ENCODE data around the gene PDK1.

PDK1 gene

GRCh38 chr2:172612051-172612450, 56.2 kb downstream of the PDK1 start:
- Histone ChIP-seq H3K9me3 (ENCODE audit: control insufficient read depth in 1 of 2, low read length in 2 of 2) (no peaks in the 10 kb centered on the region), H3K27ac (ENCODE audit: low read depth, low read length) (no peak overlapping the region), H3K36me3 (ENCODE audit: control insufficient read depth in 1 of 2, insufficient read depth in 2 of 2, low read length in 2 of 2) (peaks cover 0 to 3% of the 10 kb centered on the region in 2 donors), H3K4me3 (ENCODE audit: low read depth in 1 of 2, low read length in 2 of 2) (no peak overlapping the region), H3K4me1 (ENCODE audit: control insufficient read depth in 1 of 2, insufficient read depth in 2 of 2, low read length in 2 of 2) (peaks cover 9% of the 10 kb centered on the region in 2 donors), H3K9ac (ENCODE audit: low read depth in 1 of 2, low read length in 2 of 2) (no peak overlapping the region), H3K27me3 (ENCODE audit: control insufficient read depth in 1 of 2, insufficient read depth in 2 of 2, low read length in 2 of 2) (no peaks in the 10 kb centered on the region)

GRCh38 chr2:172613040-172613439, 57.1 kb downstream of the PDK1 start:
- Histone ChIP-seq H3K9me3 (ENCODE audit: control insufficient read depth in 1 of 2, low read length in 2 of 2) (no peaks in the 10 kb centered on the region), H3K4me3 (ENCODE audit: low read depth in 1 of 2, low read length in 2 of 2) (no peak overlapping the region), H3K4me1 (ENCODE audit: control insufficient read depth in 1 of 2, insufficient read depth in 2 of 2, low read length in 2 of 2) (peaks cover 9% of the 10 kb centered on the region in 2 donors), H3K9ac (ENCODE audit: low read depth in 1 of 2, low read length in 2 of 2) (no peak overlapping the region), H3K27ac (ENCODE audit: low read depth, low read length) (no peak overlapping the region), H3K27me3 (ENCODE audit: control insufficient read depth in 1 of 2, insufficient read depth in 2 of 2, low read length in 2 of 2) (no peaks in the 10 kb centered on the region), H3K36me3 (ENCODE audit: control insufficient read depth in 1 of 2, insufficient read depth in 2 of 2, low read length in 2 of 2) (peaks cover 0 to 3% of the 10 kb centered on the region in 2 donors)

GRCh38 chr2:172613615-172614231, 57.8 kb downstream of the PDK1 start:
- H3K27ac ChIP-seq (ENCODE audit: low read depth, low read length): no peak overlapping the region
- no peak overlapping the region for H3K9ac ChIP-seq (ENCODE audit: low read depth in 1 of 2, low read length in 2 of 2)
- peaks cover 0 to 3% of the 10 kb centered on the region in 2 donors for H3K36me3 ChIP-seq (ENCODE audit: control insufficient read depth in 1 of 2, insufficient read depth in 2 of 2, low read length in 2 of 2)
- H3K4me3 ChIP-seq (ENCODE audit: low read depth in 1 of 2, low read length in 2 of 2): no peak overlapping the region
- no peaks in the 10 kb centered on the region for H3K9me3 ChIP-seq (ENCODE audit: control insufficient read depth in 1 of 2, low read length in 2 of 2)
- no peaks in the 10 kb centered on the region for H3K27me3 ChIP-seq (ENCODE audit: control insufficient read depth in 1 of 2, insufficient read depth in 2 of 2, low read length in 2 of 2)
- peaks cover 9% of the 10 kb centered on the region in 2 donors for H3K4me1 ChIP-seq (ENCODE audit: control insufficient read depth in 1 of 2, insufficient read depth in 2 of 2, low read length in 2 of 2)

GRCh38 chr2:172614932-172615331, 59.0 kb downstream of the PDK1 start:
- peaks cover 0 to 3% of the 10 kb centered on the region in 2 donors for H3K36me3 ChIP-seq (ENCODE audit: control insufficient read depth in 1 of 2, insufficient read depth in 2 of 2, low read length in 2 of 2)
- peaks cover 9% of the 10 kb centered on the region in 2 donors for H3K4me1 ChIP-seq (ENCODE audit: control insufficient read depth in 1 of 2, insufficient read depth in 2 of 2, low read length in 2 of 2)
- no peak overlapping the region for H3K27ac ChIP-seq (ENCODE audit: low read depth, low read length)
- H3K9me3 ChIP-seq (ENCODE audit: control insufficient read depth in 1 of 2, low read length in 2 of 2): no peaks in the 10 kb centered on the region
- H3K4me3 ChIP-seq (ENCODE audit: low read depth in 1 of 2, low read length in 2 of 2): no peak overlapping the region
- no peak overlapping the region for H3K9ac ChIP-seq (ENCODE audit: low read depth in 1 of 2, low read length in 2 of 2)
- no peaks in the 10 kb centered on the region for H3K27me3 ChIP-seq (ENCODE audit: control insufficient read depth in 1 of 2, insufficient read depth in 2 of 2, low read length in 2 of 2)

- Histone ChIP-seq H3K27me3 (ENCODE audit: control insufficient read depth in 1 of 2, insufficient read depth in 2 of 2, low read length in 2 of 2) (no peaks in the 10 kb centered on the region), H3K27ac (ENCODE audit: low read depth, low read length) (no peak overlapping the region), H3K4me1 (ENCODE audit: control insufficient read depth in 1 of 2, insufficient read depth in 2 of 2, low read length in 2 of 2) (peaks cover 9% of the 10 kb centered on the region in 2 donors), H3K9ac (ENCODE audit: low read depth in 1 of 2, low read length in 2 of 2) (no peak overlapping the region), H3K36me3 (ENCODE audit: control insufficient read depth in 1 of 2, insufficient read depth in 2 of 2, low read length in 2 of 2) (peaks cover 0 to 3% of the 10 kb centered on the region in 2 donors), H3K4me3 (ENCODE audit: low read depth in 1 of 2, low read length in 2 of 2) (no peak overlapping the region), H3K9me3 (ENCODE audit: control insufficient read depth in 1 of 2, low read length in 2 of 2) (no peaks in the 10 kb centered on the region)
Observed at GRCh38 chr2:172615727-172616261, 59.9 kb downstream of the PDK1 start.

- peaks cover 9% of the 10 kb centered on the region in 2 donors for H3K4me1 ChIP-seq (ENCODE audit: control insufficient read depth in 1 of 2, insufficient read depth in 2 of 2, low read length in 2 of 2)
- peaks cover 0 to 3% of the 10 kb centered on the region in 2 donors for H3K36me3 ChIP-seq (ENCODE audit: control insufficient read depth in 1 of 2, insufficient read depth in 2 of 2, low read length in 2 of 2)
- no peak overlapping the region for H3K4me3 ChIP-seq (ENCODE audit: low read depth in 1 of 2, low read length in 2 of 2)
- no peak overlapping the region for H3K9ac ChIP-seq (ENCODE audit: low read depth in 1 of 2, low read length in 2 of 2)
- no peaks in the 10 kb centered on the region for H3K27me3 ChIP-seq (ENCODE audit: control insufficient read depth in 1 of 2, insufficient read depth in 2 of 2, low read length in 2 of 2)
- H3K27ac ChIP-seq (ENCODE audit: low read depth, low read length): no peak overlapping the region
- no peaks in the 10 kb centered on the region for H3K9me3 ChIP-seq (ENCODE audit: control insufficient read depth in 1 of 2, low read length in 2 of 2)
Observed at GRCh38 chr2:172617115-172617514, 61.2 kb downstream of the PDK1 start.

- Histone ChIP-seq H3K27me3 (ENCODE audit: control insufficient read depth in 1 of 2, insufficient read depth in 2 of 2, low read length in 2 of 2) (no peaks in the 10 kb centered on the region), H3K27ac (ENCODE audit: low read depth, low read length) (no peak overlapping the region), H3K4me3 (ENCODE audit: low read depth in 1 of 2, low read length in 2 of 2) (no peak overlapping the region), H3K4me1 (ENCODE audit: control insufficient read depth in 1 of 2, insufficient read depth in 2 of 2, low read length in 2 of 2) (peaks cover 4 to 14% of the 10 kb centered on the region in 2 donors), H3K9ac (ENCODE audit: low read depth in 1 of 2, low read length in 2 of 2) (no peak overlapping the region), H3K36me3 (ENCODE audit: control insufficient read depth in 1 of 2, insufficient read depth in 2 of 2, low read length in 2 of 2) (no peaks in the 10 kb centered on the region), H3K9me3 (ENCODE audit: control insufficient read depth in 1 of 2, low read length in 2 of 2) (no peaks in the 10 kb centered on the region)
Observed at GRCh38 chr2:172623249-172623965, 67.5 kb downstream of the PDK1 start.

- no peaks in the 10 kb centered on the region for H3K36me3 ChIP-seq (ENCODE audit: control insufficient read depth in 1 of 2, insufficient read depth in 2 of 2, low read length in 2 of 2)
- H3K4me3 ChIP-seq (ENCODE audit: low read depth in 1 of 2, low read length in 2 of 2): no peak overlapping the region
- no peak overlapping the region for H3K9ac ChIP-seq (ENCODE audit: low read depth in 1 of 2, low read length in 2 of 2)
- no peaks in the 10 kb centered on the region for H3K27me3 ChIP-seq (ENCODE audit: control insufficient read depth in 1 of 2, insufficient read depth in 2 of 2, low read length in 2 of 2)
- peaks cover 4 to 14% of the 10 kb centered on the region in 2 donors for H3K4me1 ChIP-seq (ENCODE audit: control insufficient read depth in 1 of 2, insufficient read depth in 2 of 2, low read length in 2 of 2)
- H3K9me3 ChIP-seq (ENCODE audit: control insufficient read depth in 1 of 2, low read length in 2 of 2): no peaks in the 10 kb centered on the region
- H3K27ac ChIP-seq (ENCODE audit: low read depth, low read length): no peak overlapping the region
Observed at GRCh38 chr2:172624996-172625395, 69.1 kb downstream of the PDK1 start.

- H3K27ac ChIP-seq (ENCODE audit: low read depth, low read length): no peak overlapping the region
- peaks cover 4 to 14% of the 10 kb centered on the region in 2 donors for H3K4me1 ChIP-seq (ENCODE audit: control insufficient read depth in 1 of 2, insufficient read depth in 2 of 2, low read length in 2 of 2)
- H3K27me3 ChIP-seq (ENCODE audit: control insufficient read depth in 1 of 2, insufficient read depth in 2 of 2, low read length in 2 of 2): no peaks in the 10 kb centered on the region
- no peak overlapping the region for H3K9ac ChIP-seq (ENCODE audit: low read depth in 1 of 2, low read length in 2 of 2)
- no peak overlapping the region for H3K4me3 ChIP-seq (ENCODE audit: low read depth in 1 of 2, low read length in 2 of 2)
- H3K9me3 ChIP-seq (ENCODE audit: control insufficient read depth in 1 of 2, low read length in 2 of 2): no peaks in the 10 kb centered on the region
- no peaks in the 10 kb centered on the region for H3K36me3 ChIP-seq (ENCODE audit: control insufficient read depth in 1 of 2, insufficient read depth in 2 of 2, low read length in 2 of 2)
Observed at GRCh38 chr2:172627181-172627580, 71.3 kb downstream of the PDK1 start.

- no peaks in the 10 kb centered on the region for H3K27me3 ChIP-seq (ENCODE audit: control insufficient read depth in 1 of 2, insufficient read depth in 2 of 2, low read length in 2 of 2)
- no peaks in the 10 kb centered on the region for H3K9me3 ChIP-seq (ENCODE audit: control insufficient read depth in 1 of 2, low read length in 2 of 2)
- H3K36me3 ChIP-seq (ENCODE audit: control insufficient read depth in 1 of 2, insufficient read depth in 2 of 2, low read length in 2 of 2): no peaks in the 10 kb centered on the region
- no peak overlapping the region for H3K27ac ChIP-seq (ENCODE audit: low read depth, low read length)
- H3K4me1 ChIP-seq (ENCODE audit: control insufficient read depth in 1 of 2, insufficient read depth in 2 of 2, low read length in 2 of 2): peaks cover 2 to 12% of the 10 kb centered on the region in 2 donors
- H3K4me3 ChIP-seq (ENCODE audit: low read depth in 1 of 2, low read length in 2 of 2): no peak overlapping the region
- H3K9ac ChIP-seq (ENCODE audit: low read depth in 1 of 2, low read length in 2 of 2): no peak overlapping the region
Observed at GRCh38 chr2:172628085-172628484, 72.2 kb downstream of the PDK1 start.

All from duodenal mucosa (tissue), 2 donors.